ENCODE measurements around the gene SLC22A23. TPM values are rescaled to one million over a fixed set of nuclear protein-coding genes. Genes with fewer than 3 reads are reported as not detected.

SLC22A23 gene
- total and polyA plus RNA-seq, 2 of the 4 experiments (the other 2 are of a cell fraction), result 0.72 to 1.6 TPM

DNA sequence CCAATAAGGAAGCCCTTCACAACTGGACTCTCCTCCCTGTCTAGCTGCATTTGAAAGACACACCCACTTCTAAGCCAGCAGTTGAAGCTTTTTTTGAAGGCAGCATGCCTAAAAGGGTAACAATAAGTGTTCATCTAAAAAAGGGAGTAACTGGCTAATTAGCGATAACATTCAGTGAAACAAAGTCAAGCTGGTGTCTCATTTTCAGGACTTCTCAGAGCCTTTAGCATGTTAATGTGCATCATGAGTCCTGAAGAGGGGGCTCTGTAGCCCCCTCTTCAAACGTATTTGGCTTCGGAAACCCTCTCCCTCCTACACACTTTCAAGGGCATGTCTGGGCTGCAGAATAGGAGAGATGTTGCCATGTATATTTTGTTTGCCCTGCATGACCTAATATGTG lies 28.1 kb downstream of the SLC22A23 start:
- H3K4me2 ChIP-seq (ENCODE audit: low read depth, low read length), result no peak overlapping the region
- no peaks in the 10 kb centered on the region for H3K36me3 ChIP-seq (ENCODE audit: control insufficient read depth, insufficient read depth, low read length)
- no TSS peak for BruUV-seq (replicated peaks)
- no peak overlapping the region for H2AK9ac ChIP-seq (replicated peaks; ENCODE audit: low read depth, low read length, poor library complexity)
- H2BK5ac ChIP-seq (ENCODE audit: low read depth, low read length, poor library complexity, severe bottlenecking), result no peak overlapping the region
- peaks cover 44% of the 10 kb centered on the region for H3K27me3 ChIP-seq (ENCODE audit: control insufficient read depth, insufficient read depth, low read length)
- H3K27ac ChIP-seq (ENCODE audit: insufficient read depth, low read length), result no peak overlapping the region
- dilution Hi-C loops (cut with HindIII; ENCODE audit: low sequenced_read_pairs, unreplicated experiment), result no loop called here
- no peaks in the 10 kb centered on the region for H3K79me1 ChIP-seq (ENCODE audit: low read depth in 1 of 2, low read length in 2 of 2)
- no peak overlapping the region for H2BK120ac ChIP-seq (ENCODE audit: low read depth, low read length)
- no peak overlapping the region for H3K23ac ChIP-seq (ENCODE audit: low read depth, low read length)
- no peaks in the 10 kb centered on the region for H3K9me3 ChIP-seq (ENCODE audit: control insufficient read depth, insufficient read depth, low read length)
- H2AK5ac ChIP-seq (ENCODE audit: low read depth, low read length), result no peak overlapping the region
- H4K20me1 ChIP-seq (ENCODE audit: insufficient read depth, low read length), result no peaks in the 10 kb centered on the region
- H4K5ac ChIP-seq (ENCODE audit: low read depth, low read length), result no peak overlapping the region
- H4K8ac ChIP-seq (ENCODE audit: low read depth in 2 of 2, low read length in 2 of 2), result no peak overlapping the region
- ChIA-PET POLR2A (ENCODE audit: unreplicated experiment) (no interaction called here), CTCF (no interaction called here)
- no peak overlapping the region for H3K4me3 ChIP-seq (ENCODE audit: insufficient read depth, low read depth, low read length)
- H3K14ac ChIP-seq (replicated peaks; ENCODE audit: low read depth, low read length), result no peak overlapping the region
- ATAC-seq (ENCODE audit: low read depth) (no peak), DNase-seq (no peak)
- H2AFZ ChIP-seq (replicated peaks; ENCODE audit: low read length, poor library complexity), result no peak overlapping the region
- H3K9ac ChIP-seq (ENCODE audit: low read depth, low read length), result no peak overlapping the region
- no peak overlapping the region for H3K18ac ChIP-seq (ENCODE audit: low read depth, low read length)
- no CpG with 5 or more reads among the region's 3 CpGs for WGBS, 2 experiments (ENCODE audit: extremely low coverage in 2 of 2, insufficient read length in 1 of 2)
- TF ChIP-seq, protein P1, sequence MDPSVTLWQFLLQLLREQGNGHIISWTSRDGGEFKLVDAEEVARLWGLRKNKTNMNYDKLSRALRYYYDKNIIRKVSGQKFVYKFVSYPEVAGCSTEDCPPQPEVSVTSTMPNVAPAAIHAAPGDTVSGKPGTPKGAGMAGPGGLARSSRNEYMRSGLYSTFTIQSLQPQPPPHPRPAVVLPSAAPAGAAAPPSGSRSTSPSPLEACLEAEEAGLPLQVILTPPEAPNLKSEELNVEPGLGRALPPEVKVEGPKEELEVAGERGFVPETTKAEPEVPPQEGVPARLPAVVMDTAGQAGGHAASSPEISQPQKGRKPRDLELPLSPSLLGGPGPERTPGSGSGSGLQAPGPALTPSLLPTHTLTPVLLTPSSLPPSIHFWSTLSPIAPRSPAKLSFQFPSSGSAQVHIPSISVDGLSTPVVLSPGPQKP (IDR thresholded peaks at IDR 0.05; ENCODE audit: borderline replicate concordance, low read depth, low read length), result no peak
- TF ChIP-seq, protein P2, sequence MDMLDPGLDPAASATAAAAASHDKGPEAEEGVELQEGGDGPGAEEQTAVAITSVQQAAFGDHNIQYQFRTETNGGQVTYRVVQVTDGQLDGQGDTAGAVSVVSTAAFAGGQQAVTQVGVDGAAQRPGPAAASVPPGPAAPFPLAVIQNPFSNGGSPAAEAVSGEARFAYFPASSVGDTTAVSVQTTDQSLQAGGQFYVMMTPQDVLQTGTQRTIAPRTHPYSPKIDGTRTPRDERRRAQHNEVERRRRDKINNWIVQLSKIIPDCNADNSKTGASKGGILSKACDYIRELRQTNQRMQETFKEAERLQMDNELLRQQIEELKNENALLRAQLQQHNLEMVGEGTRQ (IDR thresholded peaks at IDR 0.05; ENCODE audit: low read depth, low read length), result no peak
- TF ChIP-seq, protein P3, sequence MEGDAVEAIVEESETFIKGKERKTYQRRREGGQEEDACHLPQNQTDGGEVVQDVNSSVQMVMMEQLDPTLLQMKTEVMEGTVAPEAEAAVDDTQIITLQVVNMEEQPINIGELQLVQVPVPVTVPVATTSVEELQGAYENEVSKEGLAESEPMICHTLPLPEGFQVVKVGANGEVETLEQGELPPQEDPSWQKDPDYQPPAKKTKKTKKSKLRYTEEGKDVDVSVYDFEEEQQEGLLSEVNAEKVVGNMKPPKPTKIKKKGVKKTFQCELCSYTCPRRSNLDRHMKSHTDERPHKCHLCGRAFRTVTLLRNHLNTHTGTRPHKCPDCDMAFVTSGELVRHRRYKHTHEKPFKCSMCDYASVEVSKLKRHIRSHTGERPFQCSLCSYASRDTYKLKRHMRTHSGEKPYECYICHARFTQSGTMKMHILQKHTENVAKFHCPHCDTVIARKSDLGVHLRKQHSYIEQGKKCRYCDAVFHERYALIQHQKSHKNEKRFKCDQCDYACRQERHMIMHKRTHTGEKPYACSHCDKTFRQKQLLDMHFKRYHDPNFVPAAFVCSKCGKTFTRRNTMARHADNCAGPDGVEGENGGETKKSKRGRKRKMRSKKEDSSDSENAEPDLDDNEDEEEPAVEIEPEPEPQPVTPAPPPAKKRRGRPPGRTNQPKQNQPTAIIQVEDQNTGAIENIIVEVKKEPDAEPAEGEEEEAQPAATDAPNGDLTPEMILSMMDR (conservative IDR thresholded peaks at IDR 0.05; ENCODE audit: low read depth, low read length), result no peak
- TF ChIP-seq RFX5 (IDR thresholded peaks at IDR 0.05; ENCODE audit: low read depth, low read length) (no peak), BHLHE40 (IDR thresholded peaks at IDR 0.05; ENCODE audit: low read depth, low read length) (no peak), SMC3 (IDR thresholded peaks at IDR 0.05; ENCODE audit: low read depth, low read length) (no peak), MXI1 (IDR thresholded peaks at IDR 0.05; ENCODE audit: borderline replicate concordance, low read depth, low read length) (no peak), CHD1 (IDR thresholded peaks at IDR 0.05; ENCODE audit: low read depth, low read length) (no peak), MAFK (IDR thresholded peaks at IDR 0.05; ENCODE audit: low read depth, low read length) (no peak), NFE2L2 (IDR thresholded peaks at IDR 0.05; ENCODE audit: low read depth, low read length) (no peak), FOS (IDR thresholded peaks at IDR 0.05; ENCODE audit: low read depth, low read length) (no peak), RCOR1 (IDR thresholded peaks at IDR 0.05; ENCODE audit: insufficient replicate concordance, low read length) (no peak), MAZ (IDR thresholded peaks at IDR 0.05; ENCODE audit: borderline replicate concordance, low read depth, low read length) (no peak), RAD21 (IDR thresholded peaks at IDR 0.05; ENCODE audit: low read length) (no peak), CEBPB (IDR thresholded peaks at IDR 0.05; ENCODE audit: low read depth, low read length) (no peak), POLR2A (IDR thresholded peaks at IDR 0.05; ENCODE audit: low read depth, low read length) (no peak)
- no peak overlapping the region for H2BK20ac ChIP-seq (ENCODE audit: low read depth, low read length)
- no peak overlapping the region for H4K91ac ChIP-seq (ENCODE audit: insufficient read depth, low read depth, low read length)
- H3K9me1 ChIP-seq (ENCODE audit: insufficient read depth, low read length), result no peaks in the 10 kb centered on the region
- in situ Hi-C loops (cut with MboI; ENCODE audit: low sequenced_read_pairs), result no loop called here
- no peak overlapping the region for H2BK15ac ChIP-seq (ENCODE audit: low read depth, low read length)
- intact Hi-C loops (cut with micrococcal nuclease), result no loop called here
- H3K4me1 ChIP-seq (ENCODE audit: control insufficient read depth, insufficient read depth, low read length), result no peaks in the 10 kb centered on the region
- H3K4ac ChIP-seq (ENCODE audit: low read depth, low read length), result no peak overlapping the region
- H3K56ac ChIP-seq (ENCODE audit: extremely low read depth, insufficient read depth, low read length), result no peak overlapping the region
